Measurements from ENCODE around the gene SSNA1.
A peak's percentile ranks its signal among the peaks of the same experiment; 100 is the strongest.

SSNA1 gene

DNA sequence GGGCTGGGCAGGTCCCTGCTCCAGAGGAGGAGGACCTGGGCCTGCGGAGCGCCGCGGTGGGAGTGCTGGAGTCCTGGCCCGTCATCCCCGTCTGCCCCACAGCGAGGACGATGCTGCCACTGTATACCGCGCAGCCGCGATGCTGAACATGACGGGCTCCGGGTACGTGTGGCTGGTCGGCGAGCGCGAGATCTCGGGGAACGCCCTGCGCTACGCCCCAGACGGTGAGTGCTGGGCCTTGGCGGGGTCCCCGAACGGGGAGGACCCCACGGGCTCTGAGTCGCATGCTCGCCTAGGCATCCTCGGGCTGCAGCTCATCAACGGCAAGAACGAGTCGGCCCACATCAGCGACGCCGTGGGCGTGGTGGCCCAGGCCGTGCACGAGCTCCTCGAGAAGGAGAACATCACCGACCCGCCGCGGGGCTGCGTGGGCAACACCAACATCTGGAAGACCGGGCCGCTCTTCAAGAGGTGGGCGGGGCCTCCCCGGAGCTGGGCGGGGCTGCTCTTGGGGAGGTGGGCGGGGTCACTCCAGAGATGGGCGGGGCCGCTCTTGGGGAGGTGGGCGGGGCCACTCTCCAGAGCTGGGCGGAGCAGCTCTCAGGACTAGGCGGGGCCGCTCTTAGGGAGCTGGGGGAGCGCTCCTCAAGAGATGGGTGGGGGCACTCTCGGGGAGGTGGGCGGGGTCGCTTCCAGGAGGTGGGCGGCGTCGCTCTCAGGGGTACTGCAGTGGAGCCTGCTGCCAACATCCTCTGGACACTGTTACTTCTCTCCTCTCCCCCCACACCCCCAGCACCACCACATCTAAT, 31.7 kb upstream of the SSNA1 start:
- DNase-seq: peak; percentile 65 to 83

DNA sequence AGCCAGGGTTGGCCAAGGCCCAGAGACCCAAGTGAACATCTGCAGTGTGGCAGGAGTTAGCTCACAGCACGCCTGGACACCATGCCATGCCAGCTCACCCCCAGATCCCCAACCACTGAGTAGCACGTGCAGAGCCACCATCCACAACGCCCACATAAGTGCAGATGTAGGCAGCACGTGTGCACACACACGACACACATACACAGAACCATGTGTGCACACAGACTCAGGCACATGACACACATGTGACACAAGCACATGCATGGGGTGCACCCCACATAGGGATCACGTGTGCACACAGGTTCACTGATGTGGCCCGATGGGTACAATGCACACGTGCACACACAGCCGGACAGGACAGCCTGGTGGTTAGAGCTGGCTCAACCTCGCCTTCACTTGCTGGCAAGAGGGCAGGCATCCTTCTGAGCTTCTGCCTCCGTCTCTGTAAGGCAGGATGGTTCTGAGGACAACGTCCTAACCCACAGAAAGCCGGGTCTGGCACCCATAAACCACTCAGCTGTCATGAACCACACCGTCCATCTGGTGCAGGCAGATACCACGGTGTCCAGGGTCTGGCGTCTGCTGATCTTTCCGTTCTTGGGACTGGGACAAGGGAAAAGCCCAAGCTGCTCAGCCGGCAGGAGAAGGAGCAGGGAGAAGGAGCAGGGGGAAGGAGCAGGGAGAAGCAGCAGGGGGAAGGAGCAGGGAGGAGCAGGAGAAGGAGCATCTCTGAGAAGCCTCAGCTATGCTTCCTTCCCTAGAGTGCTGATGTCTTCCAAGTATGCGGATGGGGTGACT, 30.7 kb upstream of the SSNA1 start:
- DNase-seq: no peak

DNA sequence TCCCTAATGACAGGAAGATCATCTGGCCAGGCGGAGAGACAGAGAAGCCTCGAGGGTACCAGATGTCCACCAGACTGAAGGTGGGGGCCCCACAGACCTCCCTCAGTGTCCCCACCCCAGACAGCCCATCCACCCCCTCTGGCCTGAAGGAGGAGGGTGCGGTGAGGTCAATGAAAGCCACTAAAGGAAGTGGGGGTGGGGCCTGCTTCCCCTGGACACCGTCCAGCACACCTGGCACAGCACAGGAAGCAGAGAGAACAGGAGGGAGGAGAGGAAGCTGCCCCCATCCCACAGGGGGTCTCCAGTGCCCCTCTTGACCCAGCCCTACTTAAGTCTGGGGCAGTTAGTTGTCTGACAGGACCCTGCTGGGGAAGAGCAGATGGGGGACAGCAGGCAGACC, 29.9 kb upstream of the SSNA1 start:
- DNase-seq: no peak

DNA sequence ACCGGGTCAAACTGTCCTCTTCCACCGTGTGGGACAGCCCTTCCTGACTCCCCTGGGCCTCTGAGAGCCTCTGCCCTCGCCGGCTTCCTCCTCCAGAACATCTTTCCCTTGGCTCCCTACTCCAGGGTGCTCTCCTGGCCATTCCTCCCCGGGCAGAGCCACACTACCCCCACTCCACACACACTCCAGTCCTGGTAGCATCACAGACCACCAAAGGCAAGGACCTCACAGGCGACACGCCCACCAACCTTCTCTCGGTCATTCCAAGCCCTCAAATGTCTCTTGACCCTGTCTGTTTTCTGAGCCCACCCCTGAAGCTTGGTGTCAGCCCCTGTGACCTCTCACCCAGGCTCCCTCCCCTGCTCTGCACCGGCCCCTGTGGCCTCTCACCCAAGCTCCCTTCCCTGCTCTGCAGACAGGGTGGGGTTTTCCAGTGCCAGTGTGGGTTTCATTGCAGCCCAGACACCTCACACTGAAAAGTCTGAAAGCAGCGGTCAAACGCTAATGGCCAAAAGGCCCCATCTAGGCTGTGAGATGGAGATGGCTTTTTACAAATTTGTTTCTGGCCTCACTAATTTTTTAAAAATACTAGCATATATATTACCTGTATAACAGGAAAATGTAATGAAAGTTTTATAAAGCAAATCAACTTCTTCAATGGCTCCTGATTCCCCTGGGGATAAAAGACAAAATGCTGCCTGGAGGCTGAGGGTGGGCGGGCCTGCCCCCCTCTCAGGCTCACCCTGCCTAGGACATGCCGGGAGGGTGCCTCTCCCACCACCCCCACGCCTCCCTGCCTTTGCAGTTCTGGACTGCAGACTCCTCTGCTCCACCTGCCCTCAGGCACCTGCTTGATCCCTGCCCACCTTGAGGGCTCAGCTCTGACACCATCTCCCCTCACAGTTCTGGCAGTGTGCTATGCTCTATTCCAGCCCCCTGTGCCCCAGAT, 29.1 kb upstream of the SSNA1 start:
- DNase-seq: no peak

DNA sequence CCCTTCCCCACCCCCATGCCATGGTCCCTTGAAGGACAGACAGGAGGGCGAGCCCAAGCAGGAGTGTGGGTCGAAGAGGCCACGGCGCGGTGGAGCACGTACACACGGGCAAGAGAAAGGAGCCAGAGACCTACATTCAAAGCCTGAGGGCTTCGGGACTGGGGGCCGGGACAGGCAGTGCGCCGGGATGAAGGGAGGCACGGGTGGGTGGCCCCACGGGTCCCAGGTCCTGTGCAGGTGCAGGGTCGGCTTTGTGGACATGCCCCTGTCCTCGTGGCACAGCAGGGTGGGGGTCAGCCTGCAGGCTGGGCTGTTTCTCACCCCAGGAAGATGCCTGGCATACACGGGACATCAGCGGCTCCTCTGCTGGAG, 28.4 kb upstream of the SSNA1 start:
- DNase-seq: no peak

DNA sequence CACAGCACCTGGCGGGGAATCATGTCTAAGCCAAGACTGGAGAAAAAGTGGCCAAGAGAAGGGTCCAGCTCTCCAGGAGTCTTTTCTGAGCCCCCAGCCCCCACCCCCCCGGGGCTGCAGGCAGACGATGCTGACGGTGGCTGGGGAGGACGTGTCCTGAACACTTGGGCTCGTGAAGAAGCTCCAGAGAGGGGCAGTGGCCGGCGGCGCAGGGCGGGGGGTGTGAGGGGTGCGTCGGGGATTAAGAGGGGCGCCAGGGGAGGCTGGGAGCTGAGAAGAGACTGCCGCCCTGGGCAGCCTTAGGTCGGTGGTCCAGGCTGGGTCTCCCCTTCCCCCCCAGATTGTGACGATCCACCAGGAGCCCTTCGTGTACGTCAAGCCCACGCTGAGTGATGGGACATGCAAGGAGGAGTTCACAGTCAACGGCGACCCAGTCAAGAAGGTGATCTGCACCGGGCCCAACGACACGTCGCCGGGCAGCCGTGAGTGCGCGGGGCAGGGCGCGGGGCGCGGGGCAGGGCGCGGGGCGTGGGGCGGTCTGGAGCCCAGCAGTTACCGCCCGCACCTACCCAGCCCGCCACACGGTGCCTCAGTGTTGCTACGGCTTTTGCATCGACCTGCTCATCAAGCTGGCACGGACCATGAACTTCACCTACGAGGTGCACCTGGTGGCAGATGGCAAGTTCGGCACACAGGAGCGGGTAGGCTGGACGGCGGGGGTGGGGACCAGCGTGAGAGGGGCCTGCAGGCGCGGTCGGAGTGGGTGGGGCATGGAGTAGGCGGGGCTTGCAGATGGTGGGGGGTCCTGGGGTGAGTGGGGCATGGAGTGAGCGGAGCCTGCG, 27.5 kb upstream of the SSNA1 start:
- no peak for DNase-seq

DNA sequence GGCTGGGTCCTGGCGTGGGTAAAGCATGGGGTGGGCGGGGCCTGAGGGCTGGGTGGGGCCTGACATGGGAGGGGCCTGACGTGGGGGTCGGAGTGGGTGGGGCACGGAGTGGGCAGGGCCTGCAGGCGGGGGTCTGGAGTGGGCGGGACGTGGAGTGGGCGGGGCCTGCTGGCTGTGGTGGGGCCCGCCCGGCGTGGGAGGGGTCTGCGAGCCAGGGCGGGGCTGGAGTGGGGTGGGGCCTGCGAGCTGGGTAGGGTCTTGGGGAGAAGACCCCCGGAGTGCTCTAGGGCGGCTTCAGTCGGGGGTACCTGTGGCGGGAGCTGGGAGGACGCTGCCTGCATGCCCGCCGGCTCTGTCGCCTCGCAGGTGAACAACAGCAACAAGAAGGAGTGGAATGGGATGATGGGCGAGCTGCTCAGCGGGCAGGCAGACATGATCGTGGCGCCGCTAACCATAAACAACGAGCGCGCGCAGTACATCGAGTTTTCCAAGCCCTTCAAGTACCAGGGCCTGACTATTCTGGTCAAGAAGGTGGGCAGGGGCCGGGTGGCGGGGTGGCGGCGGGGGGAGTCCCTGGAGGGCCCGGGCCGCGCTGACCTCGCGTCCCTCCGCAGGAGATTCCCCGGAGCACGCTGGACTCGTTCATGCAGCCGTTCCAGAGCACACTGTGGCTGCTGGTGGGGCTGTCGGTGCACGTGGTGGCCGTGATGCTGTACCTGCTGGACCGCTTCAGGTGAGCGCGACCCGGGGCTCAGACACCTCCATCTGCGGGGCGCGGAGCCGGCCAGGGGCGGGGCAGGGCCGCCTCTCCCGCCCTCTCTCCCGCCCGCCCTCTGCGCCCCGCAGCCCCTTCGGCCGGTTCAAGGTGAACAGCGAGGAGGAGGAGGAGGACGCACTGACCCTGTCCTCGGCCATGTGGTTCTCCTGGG, 26.7 kb upstream of the SSNA1 start:
- no peak for DNase-seq

DNA sequence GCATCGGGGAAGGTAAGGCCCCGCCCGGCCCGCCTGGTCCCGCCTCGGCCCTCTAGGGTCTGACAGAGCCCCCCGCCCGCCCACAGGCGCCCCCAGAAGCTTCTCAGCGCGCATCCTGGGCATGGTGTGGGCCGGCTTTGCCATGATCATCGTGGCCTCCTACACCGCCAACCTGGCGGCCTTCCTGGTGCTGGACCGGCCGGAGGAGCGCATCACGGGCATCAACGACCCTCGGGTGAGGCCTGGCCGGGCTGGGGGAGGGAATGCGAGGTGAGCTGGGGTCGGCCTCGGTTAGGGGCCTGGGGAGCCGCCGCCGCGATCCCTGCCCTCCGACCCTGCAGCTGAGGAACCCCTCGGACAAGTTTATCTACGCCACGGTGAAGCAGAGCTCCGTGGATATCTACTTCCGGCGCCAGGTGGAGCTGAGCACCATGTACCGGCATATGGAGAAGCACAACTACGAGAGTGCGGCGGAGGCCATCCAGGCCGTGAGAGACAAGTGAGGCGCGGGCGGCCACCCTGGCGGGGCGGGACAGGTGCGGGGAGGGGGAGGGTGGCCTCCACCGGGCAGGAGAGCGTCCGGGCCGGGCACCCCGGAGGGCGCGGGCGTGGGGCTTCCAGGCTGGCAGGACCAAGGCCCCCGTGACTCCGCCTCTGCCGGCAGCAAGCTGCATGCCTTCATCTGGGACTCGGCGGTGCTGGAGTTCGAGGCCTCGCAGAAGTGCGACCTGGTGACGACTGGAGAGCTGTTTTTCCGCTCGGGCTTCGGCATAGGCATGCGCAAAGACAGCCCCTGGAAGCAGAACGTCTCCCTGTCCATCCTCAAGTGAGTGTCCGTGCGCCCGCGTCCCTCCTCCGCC, 25.7 kb upstream of the SSNA1 start:
- no peak for DNase-seq

DNA sequence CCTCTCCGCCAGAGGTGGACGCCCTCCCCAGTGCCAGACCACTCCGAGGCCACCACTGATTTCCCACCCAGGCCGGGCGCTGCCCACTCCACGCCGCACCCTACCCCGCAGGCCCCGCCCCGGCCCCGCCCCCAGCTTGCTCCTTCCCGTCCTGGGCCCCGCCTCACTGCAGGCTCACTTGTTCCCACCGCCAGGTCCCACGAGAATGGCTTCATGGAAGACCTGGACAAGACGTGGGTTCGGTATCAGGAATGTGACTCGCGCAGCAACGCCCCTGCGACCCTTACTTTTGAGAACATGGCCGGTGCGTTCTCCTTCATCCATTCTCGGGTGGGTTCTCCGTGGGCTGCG, 25.1 kb upstream of the SSNA1 start:
- no peak for DNase-seq

DNA sequence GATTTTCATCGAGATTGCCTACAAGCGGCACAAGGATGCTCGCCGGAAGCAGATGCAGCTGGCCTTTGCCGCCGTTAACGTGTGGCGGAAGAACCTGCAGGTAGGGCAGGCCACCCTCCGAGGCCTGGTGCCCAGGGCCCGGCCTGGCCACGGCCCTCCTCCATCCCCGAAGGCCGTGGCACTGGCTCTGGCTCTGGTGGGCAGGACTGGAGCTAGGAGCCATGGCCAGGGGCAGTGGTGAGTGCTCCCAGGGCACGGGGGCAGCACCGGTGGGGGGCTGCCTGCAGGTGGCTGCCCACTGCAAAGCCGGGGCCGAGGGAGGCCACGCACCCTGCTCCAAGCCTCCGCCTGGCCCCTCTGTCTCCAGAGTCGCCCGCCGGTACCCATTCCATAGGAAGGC, 24.7 kb upstream of the SSNA1 start:
- DNase-seq: no peak

DNA sequence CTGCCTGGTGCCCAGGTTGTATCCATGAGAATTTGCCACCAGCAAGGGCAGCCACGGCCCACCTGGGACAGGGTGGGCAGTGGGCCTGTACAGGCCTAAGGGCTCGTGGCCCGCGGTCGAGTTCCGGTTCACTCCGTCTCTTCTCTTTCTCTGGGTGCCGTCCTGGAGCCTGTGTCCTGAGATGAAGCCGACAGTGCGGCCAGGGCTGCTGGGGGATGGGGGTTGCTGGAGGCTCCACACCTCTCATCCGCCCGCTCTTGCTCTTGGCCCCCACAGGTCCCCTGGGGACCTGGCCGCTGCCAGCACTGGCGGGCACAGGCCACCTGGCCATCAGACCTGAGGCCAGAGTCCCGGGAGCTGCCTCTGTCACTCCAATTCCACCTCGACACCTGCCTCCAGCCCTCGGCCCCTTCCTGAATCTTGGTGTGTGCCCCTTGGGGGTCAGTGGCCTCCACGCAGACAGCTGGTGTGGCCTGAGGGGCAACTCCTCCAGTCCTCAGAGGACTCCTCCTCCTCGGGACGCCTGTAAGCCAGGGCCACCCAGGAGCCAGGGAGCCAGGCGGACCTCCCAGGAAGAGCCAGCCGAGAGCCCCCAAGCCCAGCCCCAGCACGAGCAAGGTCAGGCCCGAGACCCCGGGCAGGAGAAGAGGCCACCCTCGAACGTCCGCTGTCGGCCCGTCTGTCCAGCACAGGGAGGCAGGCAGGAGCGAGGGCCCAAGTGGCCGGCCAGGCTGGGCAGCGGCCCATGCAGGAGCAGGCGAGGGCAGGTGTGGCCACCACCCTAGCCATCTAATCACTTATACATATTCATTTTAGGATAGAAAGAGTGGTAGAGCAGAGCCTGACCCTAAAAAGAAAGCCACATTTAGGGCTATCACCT, 23.9 kb upstream of the SSNA1 start:
- no peak for DNase-seq

DNA sequence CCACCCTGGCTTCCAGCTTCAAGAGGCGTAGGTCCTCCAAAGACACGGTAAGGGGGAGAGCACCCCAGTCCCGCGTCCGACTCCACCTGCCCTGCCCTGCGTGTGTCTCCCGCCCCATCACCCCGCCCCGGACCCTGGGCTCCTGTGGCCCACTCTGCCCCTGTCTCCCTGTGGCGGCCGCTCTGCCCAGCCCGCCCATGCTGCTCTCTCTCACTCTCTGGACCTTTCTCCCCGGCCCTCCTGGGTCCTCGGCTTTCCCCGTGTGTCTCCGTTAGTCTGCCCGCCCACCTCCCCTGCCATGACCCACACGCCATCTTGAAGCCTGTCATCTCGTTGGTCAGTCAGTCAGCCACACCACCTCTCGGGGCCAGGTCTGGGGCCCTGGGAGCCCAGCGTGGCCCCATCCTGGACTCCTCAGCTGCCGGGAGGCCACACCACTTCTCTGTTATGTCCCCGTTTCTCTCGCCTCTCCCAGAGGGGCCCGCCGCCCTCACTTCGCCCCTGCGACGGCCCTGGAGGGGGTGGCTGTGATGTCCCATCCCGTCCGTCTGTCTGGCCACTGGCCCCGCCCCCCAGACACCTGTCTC, 23.1 kb upstream of the SSNA1 start:
- no peak for DNase-seq

DNA sequence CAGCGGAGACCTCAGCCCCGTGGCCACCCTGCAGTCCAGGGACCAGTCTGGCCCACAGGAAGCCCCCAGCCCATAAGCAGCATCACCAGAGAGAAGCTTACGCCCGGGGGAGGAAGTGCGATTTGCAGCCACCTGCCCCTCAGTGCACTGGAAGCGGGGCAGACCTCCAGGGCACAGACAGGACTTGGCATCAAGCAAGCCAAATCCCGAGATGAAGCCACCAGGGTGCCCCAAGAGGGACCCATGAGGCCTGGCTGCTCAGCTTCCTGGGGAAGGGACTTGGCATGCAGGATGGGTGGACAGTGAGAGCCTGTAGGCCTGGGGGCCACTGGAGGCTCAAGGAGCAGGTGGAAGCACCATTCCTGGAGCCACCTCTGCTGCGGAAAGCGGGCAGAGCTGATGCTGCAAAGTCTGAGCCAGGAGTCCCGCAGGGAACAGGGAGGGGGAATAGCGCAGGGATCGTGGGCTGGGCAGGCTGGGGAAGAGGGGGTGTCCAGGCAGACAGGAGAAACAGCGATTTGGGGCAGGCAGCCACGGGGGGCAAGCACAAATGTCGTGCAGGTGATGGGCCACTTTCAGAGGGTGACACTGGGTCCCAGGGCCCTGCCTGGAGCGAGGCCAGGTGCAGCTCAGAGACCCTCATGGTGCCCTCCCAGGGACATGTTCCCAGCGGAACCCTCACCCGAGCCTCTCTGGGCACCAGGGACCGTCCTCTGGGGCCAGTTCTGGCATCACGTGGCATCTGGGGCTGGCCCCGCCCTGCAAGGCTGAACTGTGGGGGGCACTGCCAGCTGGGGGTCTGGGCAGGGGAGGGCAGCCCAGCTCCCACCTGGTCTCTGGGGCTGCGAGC, 21.9 kb upstream of the SSNA1 start:
- no peak for DNase-seq

DNA sequence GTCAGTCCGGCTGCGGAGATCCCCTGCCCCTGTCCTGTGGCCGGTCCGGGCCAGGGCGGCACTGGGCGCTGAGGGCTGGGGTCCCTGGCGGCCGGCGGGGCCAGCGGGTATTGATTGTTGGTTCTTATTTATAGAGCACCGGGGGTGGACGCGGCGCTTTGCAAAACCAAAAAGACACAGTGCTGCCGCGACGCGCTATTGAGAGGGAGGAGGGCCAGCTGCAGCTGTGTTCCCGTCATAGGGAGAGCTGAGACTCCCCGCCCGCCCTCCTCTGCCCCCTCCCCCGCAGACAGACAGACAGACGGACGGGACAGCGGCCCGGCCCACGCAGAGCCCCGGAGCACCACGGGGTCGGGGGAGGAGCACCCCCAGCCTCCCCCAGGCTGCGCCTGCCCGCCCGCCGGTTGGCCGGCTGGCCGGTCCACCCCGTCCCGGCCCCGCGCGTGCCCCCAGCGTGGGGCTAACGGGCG, 21.2 kb upstream of the SSNA1 start:
- DNase-seq: no peak

DNA sequence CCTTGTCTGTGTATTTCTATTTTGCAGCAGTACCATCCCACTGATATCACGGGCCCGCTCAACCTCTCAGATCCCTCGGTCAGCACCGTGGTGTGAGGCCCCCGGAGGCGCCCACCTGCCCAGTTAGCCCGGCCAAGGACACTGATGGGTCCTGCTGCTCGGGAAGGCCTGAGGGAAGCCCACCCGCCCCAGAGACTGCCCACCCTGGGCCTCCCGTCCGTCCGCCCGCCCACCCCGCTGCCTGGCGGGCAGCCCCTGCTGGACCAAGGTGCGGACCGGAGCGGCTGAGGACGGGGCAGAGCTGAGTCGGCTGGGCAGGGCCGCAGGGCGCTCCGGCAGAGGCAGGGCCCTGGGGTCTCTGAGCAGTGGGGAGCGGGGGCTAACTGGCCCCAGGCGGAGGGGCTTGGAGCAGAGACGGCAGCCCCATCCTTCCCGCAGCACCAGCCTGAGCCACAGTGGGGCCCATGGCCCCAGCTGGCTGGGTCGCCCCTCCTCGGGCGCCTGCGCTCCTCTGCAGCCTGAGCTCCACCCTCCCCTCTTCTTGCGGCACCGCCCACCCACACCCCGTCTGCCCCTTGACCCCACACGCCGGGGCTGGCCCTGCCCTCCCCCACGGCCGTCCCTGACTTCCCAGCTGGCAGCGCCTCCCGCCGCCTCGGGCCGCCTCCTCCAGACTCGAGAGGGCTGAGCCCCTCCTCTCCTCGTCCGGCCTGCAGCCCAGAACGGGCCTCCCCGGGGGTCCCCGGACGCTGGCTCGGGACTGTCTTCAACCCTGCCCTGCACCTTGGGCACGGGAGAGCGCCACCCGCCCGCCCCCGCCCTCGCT, 20.5 kb upstream of the SSNA1 start:
- no peak for DNase-seq

DNA sequence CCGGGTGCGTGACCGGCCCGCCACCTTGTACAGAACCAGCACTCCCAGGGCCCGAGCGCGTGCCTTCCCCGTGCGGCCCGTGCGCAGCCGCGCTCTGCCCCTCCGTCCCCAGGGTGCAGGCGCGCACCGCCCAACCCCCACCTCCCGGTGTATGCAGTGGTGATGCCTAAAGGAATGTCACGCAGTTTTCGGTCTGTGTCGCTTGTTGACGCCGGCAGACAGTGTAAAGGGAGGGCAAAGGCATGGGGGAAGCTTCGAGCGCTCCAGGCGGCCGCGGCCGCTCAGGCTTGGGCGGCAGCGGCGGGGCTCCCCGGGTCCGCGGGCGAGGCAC, 19.9 kb upstream of the SSNA1 start:
- no peak for DNase-seq
